ENCODE measurements around the gene RGS17.

The RGS17 gene

DNA sequence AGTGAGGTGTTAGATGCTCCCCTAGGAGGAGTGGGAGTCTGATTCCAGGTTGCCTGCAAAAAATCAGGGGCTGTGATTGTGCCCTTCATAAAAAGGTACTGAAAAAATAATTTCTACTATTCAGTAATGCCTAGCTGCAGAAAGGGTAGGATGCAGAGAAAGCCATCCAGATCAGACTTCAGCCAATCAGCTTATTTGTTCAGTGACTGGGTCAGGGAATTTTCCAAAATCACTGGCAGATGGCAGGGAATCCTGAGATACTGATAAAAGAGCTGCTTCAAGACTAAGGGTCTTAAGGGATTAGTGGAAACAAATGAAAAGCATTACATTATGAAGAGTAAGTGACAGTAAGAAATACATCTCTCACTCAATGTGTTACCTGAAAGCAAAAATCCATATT is 85.8 kb downstream of the RGS17 start:
- H3K4me3 ChIP-seq (ENCODE audit: low read depth, low read length) = no peak overlapping the region
- POLR2A ChIA-PET = no interaction called here
- CTCF ChIA-PET = interaction anchor here (1.4 kb wide), 1 partner anchor 23 kb away, joined by 4 read pairs; no protein-coding TSS in a partner anchor
- DNase-seq (ENCODE audit: low read depth, low spot score) = no peak
- TF ChIP-seq, protein P1, sequence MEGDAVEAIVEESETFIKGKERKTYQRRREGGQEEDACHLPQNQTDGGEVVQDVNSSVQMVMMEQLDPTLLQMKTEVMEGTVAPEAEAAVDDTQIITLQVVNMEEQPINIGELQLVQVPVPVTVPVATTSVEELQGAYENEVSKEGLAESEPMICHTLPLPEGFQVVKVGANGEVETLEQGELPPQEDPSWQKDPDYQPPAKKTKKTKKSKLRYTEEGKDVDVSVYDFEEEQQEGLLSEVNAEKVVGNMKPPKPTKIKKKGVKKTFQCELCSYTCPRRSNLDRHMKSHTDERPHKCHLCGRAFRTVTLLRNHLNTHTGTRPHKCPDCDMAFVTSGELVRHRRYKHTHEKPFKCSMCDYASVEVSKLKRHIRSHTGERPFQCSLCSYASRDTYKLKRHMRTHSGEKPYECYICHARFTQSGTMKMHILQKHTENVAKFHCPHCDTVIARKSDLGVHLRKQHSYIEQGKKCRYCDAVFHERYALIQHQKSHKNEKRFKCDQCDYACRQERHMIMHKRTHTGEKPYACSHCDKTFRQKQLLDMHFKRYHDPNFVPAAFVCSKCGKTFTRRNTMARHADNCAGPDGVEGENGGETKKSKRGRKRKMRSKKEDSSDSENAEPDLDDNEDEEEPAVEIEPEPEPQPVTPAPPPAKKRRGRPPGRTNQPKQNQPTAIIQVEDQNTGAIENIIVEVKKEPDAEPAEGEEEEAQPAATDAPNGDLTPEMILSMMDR (IDR thresholded peaks at IDR 0.05; ENCODE audit: insufficient read depth, low read length, missing control alignments) = no peak

DNA sequence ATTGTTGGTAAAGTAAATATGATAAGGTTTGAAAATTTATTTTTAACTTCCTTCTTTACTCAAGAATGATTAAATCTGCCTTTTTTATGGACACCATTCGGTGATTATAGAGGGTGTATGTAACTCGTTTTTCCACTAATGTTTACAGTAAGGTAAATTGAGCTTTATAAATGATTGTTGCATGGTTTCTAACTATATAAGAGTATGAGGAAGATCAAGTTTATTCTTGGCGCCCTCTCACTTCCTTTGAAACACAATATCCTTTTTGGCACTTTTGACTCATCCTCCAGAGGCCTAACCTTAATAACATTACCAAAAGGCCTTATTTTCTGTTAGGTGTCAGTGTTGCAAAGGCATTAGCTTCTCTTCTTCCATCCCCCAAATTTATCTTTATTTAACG is 86.8 kb downstream of the RGS17 start:
- TF ChIP-seq, protein P1 (IDR thresholded peaks at IDR 0.05; ENCODE audit: insufficient read depth, low read length, missing control alignments) = no peak
- ChIA-PET CTCF (interaction anchor here (0.5 to 1.4 kb wide), 4 partner anchors 13 to 1150 kb away, joined by 3 to 4 read pairs (median 3); no protein-coding TSS in a partner anchor), POLR2A (no interaction called here)
- no peak for DNase-seq (ENCODE audit: low read depth, low spot score)
- H3K4me3 ChIP-seq (ENCODE audit: low read depth, low read length) = no peak overlapping the region

DNA sequence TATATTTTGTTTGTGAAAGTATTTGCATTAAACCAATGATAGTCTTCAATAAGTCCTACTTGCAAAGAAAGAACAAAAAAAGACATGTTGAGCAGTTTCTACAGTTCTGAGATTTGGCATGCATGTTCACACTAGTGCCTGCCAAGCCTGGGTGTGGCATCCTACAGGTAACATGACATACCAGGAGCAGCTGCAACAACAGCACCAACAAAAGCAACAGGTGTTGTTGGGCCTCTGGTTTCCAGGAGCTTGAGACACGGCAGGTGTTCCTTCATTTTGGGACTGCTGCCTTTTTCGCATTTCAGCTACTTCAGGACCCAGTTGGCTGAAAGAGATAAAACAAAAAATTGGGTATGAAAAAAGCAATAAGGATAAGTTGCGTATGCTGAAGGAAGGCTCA is 87.4 kb downstream of the RGS17 start:
- DNase-seq (ENCODE audit: low read depth, low spot score) = no peak
- CTCF ChIA-PET = interaction anchor here (1.0 kb wide), 1 partner anchor 12 kb away, joined by 3 read pairs; no protein-coding TSS in a partner anchor
- POLR2A ChIA-PET = no interaction called here

DNA sequence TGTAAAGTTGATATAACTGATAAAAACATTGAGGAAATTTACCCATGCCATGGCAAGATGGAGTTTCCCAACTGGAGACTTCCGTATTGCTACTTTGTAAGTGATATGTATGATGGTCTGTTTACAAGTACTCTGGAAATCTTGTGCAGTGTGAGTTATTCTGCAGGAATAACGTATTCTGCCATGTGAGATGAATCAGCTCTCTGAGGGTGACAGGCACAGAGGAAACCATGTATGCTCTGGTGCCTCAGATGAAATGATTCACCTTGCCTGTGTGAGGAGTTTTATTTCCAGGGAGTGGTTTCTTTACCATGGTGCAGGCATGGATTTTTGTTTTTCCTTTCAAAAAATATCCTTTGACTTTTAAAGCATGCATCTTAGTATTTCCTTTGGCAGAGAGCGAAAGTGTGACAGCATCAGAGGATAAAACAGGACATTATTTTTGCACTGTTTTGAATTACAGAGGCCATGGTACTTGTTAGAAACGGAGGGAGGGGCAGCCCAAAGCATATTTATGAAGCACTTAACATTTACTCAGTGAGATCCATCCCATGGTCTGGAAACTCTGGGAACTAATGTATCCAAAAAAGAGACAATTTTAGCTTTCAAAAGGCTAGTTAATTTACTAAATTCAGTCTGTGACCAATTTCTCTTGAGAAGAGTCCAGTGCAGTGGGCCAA is 92.6 kb downstream of the RGS17 start:
- CTCF ChIA-PET = interaction anchor here (2.0 kb wide), 1 partner anchor 274 kb away, joined by 4 read pairs; no protein-coding TSS in a partner anchor
- no peak overlapping the region for H3K4me3 ChIP-seq (ENCODE audit: low read depth, low read length)
- POLR2A ChIA-PET = no interaction called here
- DNase-seq (ENCODE audit: low read depth, low spot score) = peak; percentile 10
- TF ChIP-seq, protein P1 (IDR thresholded peaks at IDR 0.05; ENCODE audit: insufficient read depth, low read length, missing control alignments) = no peak

More for the DNA sequence above, 87.4 kb downstream of the RGS17 start:
- TF ChIP-seq, protein P1 (IDR thresholded peaks at IDR 0.05; ENCODE audit: insufficient read depth, low read length, missing control alignments) = no peak
- H3K4me3 ChIP-seq (ENCODE audit: low read depth, low read length) = no peak overlapping the region

DNA sequence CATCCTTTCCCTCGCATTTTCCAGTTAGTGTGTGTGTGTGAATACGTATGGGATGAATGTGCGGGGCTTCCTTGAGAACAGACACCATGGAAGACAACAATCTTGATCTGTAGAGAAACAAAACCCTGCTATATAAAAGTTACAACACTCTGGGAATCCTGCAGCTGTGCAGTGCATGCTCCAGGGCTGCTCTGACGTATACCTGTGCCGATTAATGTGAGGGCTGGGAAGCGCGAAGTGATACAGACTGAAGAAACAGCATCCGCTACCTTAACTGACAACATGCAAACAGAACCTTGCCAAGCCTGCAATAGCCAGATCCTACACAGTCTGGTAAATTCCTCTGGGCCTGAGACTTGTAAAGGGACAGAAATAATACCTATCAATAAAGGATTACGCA is 96.9 kb downstream of the RGS17 start:
- ChIA-PET CTCF (interaction anchor here (1.0 to 4.5 kb wide), 7 partner anchors 9 to 479 kb away, joined by 3 to 69 read pairs (median 5); no protein-coding TSS in a partner anchor), POLR2A (no interaction called here)
- H3K4me3 ChIP-seq (ENCODE audit: low read depth, low read length) = no peak overlapping the region
- no peak for DNase-seq (ENCODE audit: low read depth, low spot score)
- TF ChIP-seq, protein P1 (IDR thresholded peaks at IDR 0.05; ENCODE audit: insufficient read depth, low read length, missing control alignments) = no peak

DNA sequence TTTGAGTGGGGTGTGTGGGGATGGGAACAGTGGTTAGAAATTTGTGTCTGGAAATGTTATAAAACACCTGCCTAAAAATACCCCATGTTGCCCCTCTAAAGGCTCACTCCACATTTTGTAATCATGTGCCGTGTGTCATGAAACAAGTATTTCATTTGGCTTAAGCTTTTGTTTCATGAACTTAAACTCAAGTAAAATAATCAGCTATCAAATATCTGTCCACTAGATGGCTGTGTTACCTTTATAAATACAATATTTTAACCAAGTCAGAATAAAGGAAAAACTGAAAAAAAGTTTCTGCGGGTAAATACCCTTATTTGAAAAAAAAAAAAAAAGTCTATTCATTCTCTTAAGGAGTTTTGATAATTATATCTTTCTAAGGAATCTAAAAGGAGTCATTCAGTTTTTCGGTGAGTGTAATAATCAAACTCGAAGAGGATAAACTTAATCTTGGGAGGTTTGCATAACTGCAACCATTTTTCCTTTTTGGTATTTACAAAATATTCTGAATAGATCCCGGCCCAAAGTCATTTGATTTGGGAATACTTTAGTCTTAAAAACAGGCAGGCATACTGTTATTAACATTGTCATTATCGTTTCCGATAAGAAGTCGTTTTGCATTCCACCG is 98.7 kb downstream of the RGS17 start:
- POLR2A ChIA-PET = no interaction called here
- CTCF ChIA-PET = interaction anchor here (1.0 to 4.5 kb wide), 12 partner anchors 9 to 1121 kb away, joined by 3 to 69 read pairs (median 3); no protein-coding TSS in a partner anchor
- DNase-seq (ENCODE audit: low read depth, low spot score) = no peak
- H3K4me3 ChIP-seq (ENCODE audit: low read depth, low read length) = no peak overlapping the region
- TF ChIP-seq, protein P1 (IDR thresholded peaks at IDR 0.05; ENCODE audit: insufficient read depth, low read length, missing control alignments) = no peak
